ENCODE data around the gene SPAG16.

DNA sequence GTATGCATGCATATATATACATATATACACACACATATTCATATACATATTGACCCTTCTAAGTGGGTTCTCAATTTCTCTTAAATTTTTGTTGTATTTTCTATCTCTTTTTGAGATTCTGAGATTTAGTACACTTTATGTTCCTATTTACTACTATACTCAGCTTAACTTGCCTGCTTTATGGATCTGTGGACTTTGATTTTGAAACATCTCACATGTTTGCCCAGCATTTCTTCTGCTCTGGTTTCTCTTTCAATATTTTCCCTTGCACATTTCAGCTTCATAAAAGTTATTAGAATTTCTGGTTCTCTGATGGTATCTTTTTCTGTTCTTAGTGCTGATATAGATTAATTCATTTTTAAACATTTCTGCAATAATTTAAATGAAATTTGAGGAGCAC lies 380.6 kb downstream of the SPAG16 start:
- TF ChIP-seq, protein P1, sequence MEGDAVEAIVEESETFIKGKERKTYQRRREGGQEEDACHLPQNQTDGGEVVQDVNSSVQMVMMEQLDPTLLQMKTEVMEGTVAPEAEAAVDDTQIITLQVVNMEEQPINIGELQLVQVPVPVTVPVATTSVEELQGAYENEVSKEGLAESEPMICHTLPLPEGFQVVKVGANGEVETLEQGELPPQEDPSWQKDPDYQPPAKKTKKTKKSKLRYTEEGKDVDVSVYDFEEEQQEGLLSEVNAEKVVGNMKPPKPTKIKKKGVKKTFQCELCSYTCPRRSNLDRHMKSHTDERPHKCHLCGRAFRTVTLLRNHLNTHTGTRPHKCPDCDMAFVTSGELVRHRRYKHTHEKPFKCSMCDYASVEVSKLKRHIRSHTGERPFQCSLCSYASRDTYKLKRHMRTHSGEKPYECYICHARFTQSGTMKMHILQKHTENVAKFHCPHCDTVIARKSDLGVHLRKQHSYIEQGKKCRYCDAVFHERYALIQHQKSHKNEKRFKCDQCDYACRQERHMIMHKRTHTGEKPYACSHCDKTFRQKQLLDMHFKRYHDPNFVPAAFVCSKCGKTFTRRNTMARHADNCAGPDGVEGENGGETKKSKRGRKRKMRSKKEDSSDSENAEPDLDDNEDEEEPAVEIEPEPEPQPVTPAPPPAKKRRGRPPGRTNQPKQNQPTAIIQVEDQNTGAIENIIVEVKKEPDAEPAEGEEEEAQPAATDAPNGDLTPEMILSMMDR (IDR thresholded peaks at IDR 0.05), result no peak
- no peak for TF ChIP-seq POLR2A (IDR thresholded peaks at IDR 0.05)

Measured in breast epithelium (tissue), 3 donors.